Spleen (tissue), 11 donors: Measurements from ENCODE around the gene SERPINE1. TPM values are rescaled to one million over a fixed set of nuclear protein-coding genes. Genes with fewer than 3 reads are reported as not detected.
A peak's percentile ranks its signal among the peaks of the same experiment; 100 is the strongest.

Experiments used
- DNase-seq: peaks from one replicate; pipeline ENCODE4 v3.0.0-alpha.2; 2020
- H3K27ac ChIP-seq, 8 donors: fragments of 200-600 bp; sonication (generic) in 7 of 8; 1 replicate in 4 of 8; 2 replicates in 4 of 8; pipeline versions ENCODE4 v1.5.0 to v1.8.0; 2016 to 2021; ENCODE audit warnings: inconsistent platforms in 4 of 8, mild to moderate bottlenecking in 4 of 8, moderate library complexity in 1 of 8
- H3K27me3 ChIP-seq, 7 donors: fragments of 200-600 bp; sonication (generic) in 6 of 7; replicated peaks in 1 of 7; 1 replicate in 4 of 7; 2 replicates in 3 of 7; pipeline versions ENCODE4 v1.5.0 to v1.8.0; 2016 to 2021; ENCODE audit warnings: inconsistent platforms in 3 of 7, mild to moderate bottlenecking in 1 of 7
- H3K36me3 ChIP-seq, 6 donors: fragments of 200-600 bp; sonication (generic) in 5 of 6; 1 replicate in 4 of 6; 2 replicates in 2 of 6; pipeline versions ENCODE4 v1.5.0 to v1.8.0; 2016 to 2021; ENCODE audit warnings: inconsistent platforms in 2 of 6
- H3K4me1 ChIP-seq, 6 donors: fragments of 200-600 bp; sonication (generic) in 5 of 6; 1 replicate in 3 of 6; 2 replicates in 3 of 6; pipeline versions ENCODE4 v1.5.0 to v1.8.0; 2016 to 2021; ENCODE audit warnings: inconsistent platforms in 3 of 6
- H3K4me3 ChIP-seq, 8 donors: fragments of 200-600 bp; sonication (generic) in 7 of 8; 1 replicate in 4 of 8; 2 replicates in 4 of 8; pipeline versions ENCODE4 v1.5.0 to v1.8.0; 2016 to 2021; ENCODE audit warnings: inconsistent platforms in 4 of 8, mild to moderate bottlenecking in 4 of 8, moderate library complexity in 2 of 8
- H3K9me3 ChIP-seq, 8 donors: fragments of 200-600 bp; sonication (generic) in 7 of 8; 1 replicate in 4 of 8; 2 replicates in 4 of 8; pipeline versions ENCODE4 v1.5.0 to v1.8.0; 2016 to 2021; ENCODE audit warnings: inconsistent platforms in 4 of 8
- CTCF ChIP-seq, 11 experiments: fragments of 200-600 bp in 7 of 11; fragments of 450-650 bp in 4 of 11; sonication (generic) in 4 of 11; IDR thresholded peaks in 8 of 11; conservative IDR thresholded peaks in 3 of 11; 1 replicate in 7 of 11; 2 replicates in 4 of 11; pipeline versions ENCODE4 v1.4.0 to v1.8.0; 2016 to 2021; ENCODE audit warnings: antibody characterized with exemption in 11 of 11, inconsistent platforms in 4 of 11, mild to moderate bottlenecking in 1 of 11
- POLR2A ChIP-seq, 3 donors: fragments of 450-650 bp; IDR thresholded peaks; one replicate each; pipeline ENCODE4 v1.5.1; 2017; ENCODE audit warnings: antibody characterized with exemption in 3 of 3, mild to moderate bottlenecking in 1 of 3
- POLR2AphosphoS5 ChIP-seq, 3 donors: sonication (generic); formaldehyde crosslinking; IDR thresholded peaks; one replicate each; pipeline ENCODE4 v1.5.1; 2017; ENCODE audit warnings: antibody characterized with exemption in 3 of 3
- WGBS, 5 donors: extraction: QIAGEN DNeasy Blood & Tissue Kit in 3 of 5; methylation state at CpG; one replicate each; pipeline versions ENCODE4 v1.1.5 to v1.1.7; 2013 to 2018; 5-methylcytosine and 5-hydroxymethylcytosine counted together
- intact Hi-C: fragments of 100-400 bp; cut with DNase I; formaldehyde crosslinking; loops from one replicate; pipeline ENCODE4 v1.15.0; 2023; ENCODE audit warnings: low total_unique reads
- polyA plus RNA-seq, 3 donors: library from polyadenylated mRNA; stranded (reverse); fragments of 200-250 nt; gene quantifications; one replicate each; pipeline ENCODE4 v1.2.1, GENCODE V29; 2013
- total RNA-seq, 7 donors: library from RNA; depleted of rRNA in 3 of 7; stranded (reverse); fragments of >200 nt in 3 of 7; fragmentation: NEBNext Ultra II Directional in 4 of 7; extraction: Animal tissue kit (Norgen Biotek cat#: 25700) in 4 of 7; gene quantifications; one replicate each; pipeline versions ENCODE4 v1.1.0 to v1.2.1, GENCODE V29; 2016 to 2021
- donor health status: healthy with polysubstance abuse.
- donor health status: DM: no; HTN: no; CAD: no; lungs with moderate emphysema.
- donor health status: DM: no; HTN: no; CAD: no.
- donor health status: Bipolar disorder and iron deficiency.
- donor health status: healthy.
- donor health status: DM: no; HTN: no; CAD: no.
- donor health status: DM: yes; HTN: yes; CAD: no.

Gene SERPINE1
- total and polyA plus RNA-seq, 10 donors: 2.2 to 46.4 (median 4.7) TPM

- Histone ChIP-seq H3K9me3 (no peaks in the 10 kb centered on the region), H3K36me3 (no peaks in the 10 kb centered on the region), H3K4me3 (peak overlapping the region in 6 of 8 donors; percentile 7 to 61 (median 25)), H3K27me3 (peaks cover 0 to 64% (median 0%) of the 10 kb centered on the region in 7 donors), H3K27ac (peak overlapping the region; percentile 36 to 82 (median 76)), H3K4me1 (peaks cover 12 to 57% (median 38%) of the 10 kb centered on the region in 6 donors)
- WGBS, 5 donors: 24 to 29% (median 28%) methylated on average over 17 of the region's 17 CpGs
- DNase-seq: no peak
- intact Hi-C loops: no loop called here
- TF ChIP-seq POLR2A (IDR thresholded peaks at IDR 0.05) (no peak), POLR2AphosphoS5 (IDR thresholded peaks at IDR 0.05) (peak in 2 of 3 donors; percentile 47 to 51)
Measured at GRCh38 chr7:101121991-101122932, 4.6 kb upstream of the SERPINE1 start.

GRCh38 chr7:101122933-101123702 lies 3.8 kb upstream of the SERPINE1 start:
- Histone ChIP-seq H3K27me3 (peaks cover 0 to 70% (median 0%) of the 10 kb centered on the region in 7 donors), H3K4me1 (peaks cover 12 to 66% (median 42%) of the 10 kb centered on the region in 6 donors), H3K36me3 (no peaks in the 10 kb centered on the region), H3K27ac (peak overlapping the region; percentile 36 to 82 (median 76)), H3K4me3 (peak overlapping the region in 1 of 8 donors; percentile 61), H3K9me3 (no peaks in the 10 kb centered on the region)
- no peak for TF ChIP-seq POLR2A (IDR thresholded peaks at IDR 0.05)
- no peak for TF ChIP-seq POLR2AphosphoS5 (IDR thresholded peaks at IDR 0.05)
- TF ChIP-seq CTCF (IDR thresholded peaks at IDR 0.05 in 8 of 11, conservative IDR thresholded peaks at IDR 0.05 in 3 of 11): no peak
- intact Hi-C loops: no loop called here
- WGBS, 5 donors: 87 to 96% (median 92%) methylated on average over 11 of the region's 11 CpGs
- no peak for DNase-seq

- Histone ChIP-seq H3K4me3 (no peak overlapping the region), H3K27ac (peak overlapping the region in 4 of 8 donors; percentile 70 to 82 (median 80)), H3K27me3 (peaks cover 0 to 76% (median 0%) of the 10 kb centered on the region in 7 donors), H3K36me3 (no peaks in the 10 kb centered on the region), H3K4me1 (peaks cover 12 to 68% (median 42%) of the 10 kb centered on the region in 6 donors), H3K9me3 (no peaks in the 10 kb centered on the region)
- intact Hi-C loops: no loop called here
- no peak for DNase-seq
- TF ChIP-seq POLR2A (IDR thresholded peaks at IDR 0.05): no peak
- no peak for TF ChIP-seq POLR2AphosphoS5 (IDR thresholded peaks at IDR 0.05)
- no peak for TF ChIP-seq CTCF (IDR thresholded peaks at IDR 0.05 in 8 of 11, conservative IDR thresholded peaks at IDR 0.05 in 3 of 11)
- WGBS, 5 donors: 72 to 95% (median 89%) methylated on average over 3 of the region's 3 CpGs
Measured at GRCh38 chr7:101123703-101124068, 3.2 kb upstream of the SERPINE1 start.

- intact Hi-C loops: no loop called here
- Histone ChIP-seq H3K9me3 (no peaks in the 10 kb centered on the region), H3K27me3 (peaks cover 0 to 76% (median 0%) of the 10 kb centered on the region in 7 donors), H3K4me3 (no peak overlapping the region), H3K36me3 (no peaks in the 10 kb centered on the region), H3K27ac (peak overlapping the region in 6 of 8 donors; percentile 7 to 82 (median 74)), H3K4me1 (peaks cover 12 to 68% (median 42%) of the 10 kb centered on the region in 6 donors)
- no peak for DNase-seq
- 20 to 37% (median 30%) methylated on average over 7 of the region's 7 CpGs for WGBS, 5 donors
- TF ChIP-seq POLR2AphosphoS5 (IDR thresholded peaks at IDR 0.05): no peak
Measured at GRCh38 chr7:101124376-101125056, 2.4 kb upstream of the SERPINE1 start.
